A549 (cell line): ENCODE measurements around the gene LCOR.

Source experiments
- CHD2 ChIP-seq: fragments of 150-350 bp; IDR thresholded peaks from 2 replicates; pipeline ENCODE4 v1.6.1; 2014; ENCODE audit warnings: low read length; ENCODE audit not compliant: partially characterized antibody
- EP300 ChIP-seq, 2 experiments: fragments of >200 bp; sonication (Bioruptor Twin); formaldehyde crosslinking; IDR thresholded peaks; 2 replicates in 1 of 2; 3 replicates in 1 of 2; pipeline ENCODE4 v1.6.1; 2016 to 2017
- FOSL2 ChIP-seq, 2 experiments: fragments of 450-650 bp in 1 of 2; fragments of >200 bp in 1 of 2; sonication (Bioruptor Twin) in 1 of 2; formaldehyde crosslinking; IDR thresholded peaks; 2 replicates each; pipeline versions ENCODE4 v1.5.0 to v1.6.1; 2016 to 2020; ENCODE audit warnings: mild to moderate bottlenecking in 1 of 2, moderate library complexity in 1 of 2
- JUNB ChIP-seq: fragments of >200 bp; sonication (Bioruptor Twin); formaldehyde crosslinking; IDR thresholded peaks from 2 replicates; pipeline ENCODE4 v1.6.1; 2016
- SMC3 ChIP-seq: fragments of >200 bp; sonication (Bioruptor Twin); formaldehyde crosslinking; IDR thresholded peaks from 3 replicates; pipeline ENCODE4 v1.6.1; 2018; ENCODE audit warnings: inconsistent platforms
- TF ChIP-seq, protein P1 (sequence below): fragments of >200 bp; sonication (Bioruptor Twin); formaldehyde crosslinking; IDR thresholded peaks from 3 replicates; pipeline ENCODE4 v1.5.1; 2016

GRCh38 chr10:96998329-96998888 lies 166.3 kb downstream of the LCOR start:
- TF ChIP-seq CHD2: no peak
- TF ChIP-seq FOSL2 (IDR thresholded peaks at IDR 0.05): no peak
- no peak for TF ChIP-seq FOSL2 (CRISPR knock-in tag; IDR thresholded peaks at IDR 0.05)
- TF ChIP-seq EP300 (IDR thresholded peaks at IDR 0.05): no peak
- TF ChIP-seq, protein P1, sequence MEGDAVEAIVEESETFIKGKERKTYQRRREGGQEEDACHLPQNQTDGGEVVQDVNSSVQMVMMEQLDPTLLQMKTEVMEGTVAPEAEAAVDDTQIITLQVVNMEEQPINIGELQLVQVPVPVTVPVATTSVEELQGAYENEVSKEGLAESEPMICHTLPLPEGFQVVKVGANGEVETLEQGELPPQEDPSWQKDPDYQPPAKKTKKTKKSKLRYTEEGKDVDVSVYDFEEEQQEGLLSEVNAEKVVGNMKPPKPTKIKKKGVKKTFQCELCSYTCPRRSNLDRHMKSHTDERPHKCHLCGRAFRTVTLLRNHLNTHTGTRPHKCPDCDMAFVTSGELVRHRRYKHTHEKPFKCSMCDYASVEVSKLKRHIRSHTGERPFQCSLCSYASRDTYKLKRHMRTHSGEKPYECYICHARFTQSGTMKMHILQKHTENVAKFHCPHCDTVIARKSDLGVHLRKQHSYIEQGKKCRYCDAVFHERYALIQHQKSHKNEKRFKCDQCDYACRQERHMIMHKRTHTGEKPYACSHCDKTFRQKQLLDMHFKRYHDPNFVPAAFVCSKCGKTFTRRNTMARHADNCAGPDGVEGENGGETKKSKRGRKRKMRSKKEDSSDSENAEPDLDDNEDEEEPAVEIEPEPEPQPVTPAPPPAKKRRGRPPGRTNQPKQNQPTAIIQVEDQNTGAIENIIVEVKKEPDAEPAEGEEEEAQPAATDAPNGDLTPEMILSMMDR: no peak
- TF ChIP-seq JUNB: no peak
- no peak for TF ChIP-seq SMC3
